HepG2 (cell line): ENCODE measurements around the gene ANLN. TPM values are rescaled to one million over a fixed set of nuclear protein-coding genes. Genes with fewer than 3 reads are reported as not detected.
A peak's percentile ranks its signal among the peaks of the same experiment; 100 is the strongest.

Source experiments
- ATAC-seq: fragments of 200-7000 bp; cut with Tn5 transposase; 3 replicates; pipeline ENCODE4 v1.9.1; 2020; ENCODE audit warnings: mild to moderate bottlenecking, moderate library complexity
- BruUV-seq: library from RNA; stranded (reverse); fragments of 400-500 nt; replicated peaks from 2 replicates; lab custom pipeline; 2021; lab: Mats Ljungman, UMichigan
- CTCF ChIA-PET: fragments of 300-600 bp; formaldehyde crosslinking; extraction: SDS; loops from one replicate; lab custom pipeline; 2021; ENCODE audit warnings: low total read pairs, inconsistent platforms, low intra/inter-chr PET ratio; lab: Yijun Ruan, JAX
- POLR2A ChIA-PET: fragments of 350-600 bp; sonication (Branson Sonifier 250); formaldehyde crosslinking; loops from one replicate; lab custom pipeline; 2020; ENCODE audit warnings: antibody characterized with exemption, inconsistent platforms; lab: Yijun Ruan, JAX
- DNase-seq: peaks from one replicate; pipeline ENCODE4 v3.0.0-alpha.2; 2015; ENCODE audit warnings: low spot score
- FAIRE-seq: peaks from 3 replicates; lab custom pipeline; 2011; peaks lifted over from hg19 to GRCh38; lab: Jason Lieb, UNC
- H2AFZ ChIP-seq: one replicate; pipeline ENCODE4 v1.6.1; 2011; ENCODE audit warnings: low read length, inconsistent platforms
- H3K27ac ChIP-seq: fragments of 300-600 bp; 3 replicates; pipeline ENCODE4 v1.8.0; 2011; ENCODE audit warnings: mixed run types, mild to moderate bottlenecking, mixed read lengths, low read length, inconsistent platforms; ENCODE audit not compliant: insufficient read depth; ENCODE audit errors: extremely low read length
- H3K27me3 ChIP-seq, 2 experiments: fragments of 200-600 bp in 1 of 2; 2 replicates in 1 of 2; 3 replicates in 1 of 2; pipeline versions ENCODE4 v1.6.0 to v1.8.0; 2011; ENCODE audit warnings: low read length in 2 of 2, mild to moderate bottlenecking in 2 of 2, moderate library complexity in 2 of 2, inconsistent platforms in 1 of 2; ENCODE audit not compliant: insufficient read depth in 2 of 2, control insufficient read depth in 1 of 2
- H3K36me3 ChIP-seq, 2 experiments: fragments of 200-600 bp in 1 of 2; replicated peaks in 1 of 2; 2 replicates in 1 of 2; 3 replicates in 1 of 2; pipeline versions ENCODE4 v1.5.1 to v1.8.0; 2011; ENCODE audit warnings: low read length in 2 of 2, inconsistent platforms in 1 of 2; ENCODE audit not compliant: insufficient read depth in 2 of 2, control insufficient read depth in 1 of 2
- H3K4me1 ChIP-seq: 2 replicates; pipeline ENCODE4 v1.5.1; 2012; ENCODE audit warnings: low read length, inconsistent platforms; ENCODE audit not compliant: insufficient read depth
- H3K4me2 ChIP-seq: 2 replicates; pipeline ENCODE4 v1.6.0; 2011; ENCODE audit warnings: low read depth, low read length, inconsistent platforms
- H3K4me3 ChIP-seq, 3 experiments: fragments of 200-600 bp in 1 of 3; sonication (generic), shearing (Covaris generic) in 1 of 3; replicated peaks in 1 of 3; 2 replicates each; pipeline ENCODE4 v1.5.1; 2011 to 2016; ENCODE audit warnings: low read length in 3 of 3, inconsistent platforms in 2 of 3, low read depth in 2 of 3, mild to moderate bottlenecking in 2 of 3, control low read depth in 1 of 3, mixed read lengths in 1 of 3; ENCODE audit not compliant: insufficient read depth in 1 of 3
- H3K79me2 ChIP-seq: one replicate; pipeline ENCODE4 v1.6.1; 2011; ENCODE audit warnings: low read length, inconsistent platforms; ENCODE audit not compliant: insufficient read depth
- H3K9ac ChIP-seq: 2 replicates; pipeline ENCODE4 v1.6.0; 2011; ENCODE audit warnings: mild to moderate bottlenecking, low read depth, low read length, inconsistent platforms; ENCODE audit not compliant: insufficient read depth
- H3K9me3 ChIP-seq: 2 replicates; pipeline ENCODE4 v1.5.1; 2012; ENCODE audit warnings: mild to moderate bottlenecking, low read length
- H4K20me1 ChIP-seq: 2 replicates; pipeline ENCODE4 v1.6.0; 2011; ENCODE audit warnings: inconsistent platforms, mild to moderate bottlenecking, low read length, moderate library complexity; ENCODE audit not compliant: insufficient read depth
- CEBPB ChIP-seq: IDR thresholded peaks from 2 replicates; pipeline ENCODE4 v1.6.1; 2011; ENCODE audit warnings: low read depth, low read length, improper control_type of control experiment, borderline replicate concordance
- FOXP4 ChIP-seq: sonication (generic); formaldehyde crosslinking; IDR thresholded peaks from 2 replicates; pipeline ENCODE4 v1.4.0; 2020; ENCODE audit warnings: missing genetic modification reagents
- HIC2 ChIP-seq: sonication (generic); formaldehyde crosslinking; IDR thresholded peaks from 2 replicates; pipeline ENCODE4 v1.9.0; 2022; ENCODE audit warnings: low read depth, missing genetic modification reagents
- TCF12 ChIP-seq, 2 experiments: fragments of 450-650 bp in 1 of 2; sonication (generic) in 1 of 2; formaldehyde crosslinking in 1 of 2; IDR thresholded peaks; 2 replicates each; pipeline versions ENCODE4 v1.6.1 to v1.8.0; 2017 to 2022; ENCODE audit warnings: antibody characterized with exemption in 1 of 2, mild to moderate bottlenecking in 1 of 2, missing genetic modification reagents in 1 of 2, moderate library complexity in 1 of 2
- ZEB1 ChIP-seq: IDR thresholded peaks from 2 replicates; pipeline ENCODE4 v1.6.1; 2012; ENCODE audit warnings: mild to moderate bottlenecking, low read depth, inconsistent platforms; ENCODE audit not compliant: insufficient replicate concordance
- ZNF33A ChIP-seq: sonication (generic); formaldehyde crosslinking; IDR thresholded peaks from 2 replicates; pipeline ENCODE4 v1.5.1; 2020; ENCODE audit warnings: missing genetic modification reagents, mild to moderate bottlenecking, moderate library complexity, borderline replicate concordance
- ZNF468 ChIP-seq: sonication (generic); formaldehyde crosslinking; IDR thresholded peaks from 2 replicates; pipeline ENCODE4 v1.8.0; 2022; ENCODE audit warnings: mild to moderate bottlenecking, moderate library complexity, missing genetic modification reagents
- ZNF629 ChIP-seq: sonication (generic); formaldehyde crosslinking; conservative IDR thresholded peaks from 2 replicates; pipeline ENCODE4 v1.5.0; 2020; ENCODE audit warnings: missing genetic modification reagents
- WGBS: methylation state at CpG from one replicate; pipeline ENCODE4 v1.1.6; 2017; ENCODE audit warnings: low lambda C conversion rate; 5-methylcytosine and 5-hydroxymethylcytosine counted together
- in situ Hi-C: cut with HindIII; loops from 2 replicates; pipeline ENCODE4 v1.10.0; 2017; ENCODE audit warnings: low pct_unique_long_range_greater_than_20kb; ENCODE audit not compliant: extremely low pct_ligation_motif_present
- intact Hi-C: fragments of 100-400 bp; cut with micrococcal nuclease; formaldehyde crosslinking; loops from one replicate; pipeline ENCODE4 v1.10.0; 2022; ENCODE audit not compliant: unreplicated experiment
- polyA plus RNA-seq, 8 experiments: library from polyadenylated mRNA; depleted of rRNA in 3 of 8; stranded (reverse) in 7 of 8; unstranded in 1 of 8; fragments of >200 nt; fragmentation: Illumina TruSeq in 4 of 8; extraction: Trizol in 4 of 8; gene quantifications; 2 replicates each; pipeline versions ENCODE4 v1.2.1 to v1.2.3, GENCODE V29; 2011 to 2016; ENCODE audit warnings: low read depth in 4 of 8, missing spikeins in 1 of 8, mixed read lengths in 1 of 8; ENCODE audit not compliant: insufficient read depth in 1 of 8
- total RNA-seq, 5 experiments: library from RNA; depleted of rRNA; stranded (reverse); fragments of >200 nt; fragmentation: Illumina TruSeq; extraction: Trizol; gene quantifications; 2 replicates each; pipeline ENCODE4 v1.2.3, GENCODE V29; 2016; ENCODE audit warnings: low read depth in 1 of 5

ANLN gene
- total and polyA plus RNA-seq, 2 of the 13 experiments (the other 11 are each of a cell fraction or from before 2014, with no cell fraction given) = 20.0 to 72.0 TPM

- in situ Hi-C loops (loop anchor here (25.0 kb wide), 1 partner anchor 500 kb away; no protein-coding TSS in a partner anchor), intact Hi-C loops (no loop called here)
- BruUV-seq = no TSS peak
- Histone ChIP-seq H3K9ac (no peak overlapping the region), H3K79me2 (no peaks in the 10 kb centered on the region), H3K9me3 (no peaks in the 10 kb centered on the region), H3K4me1 (peaks cover 12% of the 10 kb centered on the region), H3K36me3 (no peaks in the 10 kb centered on the region), H4K20me1 (no peaks in the 10 kb centered on the region), H3K27me3 (no peaks in the 10 kb centered on the region), H2AFZ (no peak overlapping the region), H3K4me2 (no peak overlapping the region), H3K27ac (no peak overlapping the region), H3K4me3 (no peak overlapping the region)
- no peak for DNase-seq
- ATAC-seq = no peak
- WGBS = 77% methylated on average over 6 of the region's 6 CpGs
- TF ChIP-seq ZNF33A (CRISPR knock-in tag) = no peak
- no peak for TF ChIP-seq ZNF629 (CRISPR knock-in tag)
- TF ChIP-seq CEBPB = peak; percentile 26; the same call in 1 of the 2 replicates
- no peak for TF ChIP-seq HIC2
- no peak for TF ChIP-seq ZEB1
- no peak for TF ChIP-seq FOXP4 (CRISPR knock-in tag)
- no peak for TF ChIP-seq ZNF468 (CRISPR knock-in tag)
- no peak for TF ChIP-seq TCF12 (IDR thresholded peaks at IDR 0.05)
- TF ChIP-seq TCF12 (CRISPR knock-in tag; IDR thresholded peaks at IDR 0.05) = no peak
- ChIA-PET CTCF (no interaction called here), POLR2A (no interaction called here)
- no peak for FAIRE-seq
These were observed 73.0 kb downstream of the ANLN start for GRCh38 chr7:36462551-36463137.
